NCI-H1048 (cell line): ENCODE data around the gene MTG1.
"Not testable (repeated sequence)": the region's sequence is repeated elsewhere in the genome, so short reads cannot be mapped to it uniquely, and the experiment has no call there.

ENCODE experiments used
- DNase-seq: peaks from one replicate; lab custom pipeline; 2025; lab: John Stamatoyannopoulos, UW

MTG1 gene

DNA sequence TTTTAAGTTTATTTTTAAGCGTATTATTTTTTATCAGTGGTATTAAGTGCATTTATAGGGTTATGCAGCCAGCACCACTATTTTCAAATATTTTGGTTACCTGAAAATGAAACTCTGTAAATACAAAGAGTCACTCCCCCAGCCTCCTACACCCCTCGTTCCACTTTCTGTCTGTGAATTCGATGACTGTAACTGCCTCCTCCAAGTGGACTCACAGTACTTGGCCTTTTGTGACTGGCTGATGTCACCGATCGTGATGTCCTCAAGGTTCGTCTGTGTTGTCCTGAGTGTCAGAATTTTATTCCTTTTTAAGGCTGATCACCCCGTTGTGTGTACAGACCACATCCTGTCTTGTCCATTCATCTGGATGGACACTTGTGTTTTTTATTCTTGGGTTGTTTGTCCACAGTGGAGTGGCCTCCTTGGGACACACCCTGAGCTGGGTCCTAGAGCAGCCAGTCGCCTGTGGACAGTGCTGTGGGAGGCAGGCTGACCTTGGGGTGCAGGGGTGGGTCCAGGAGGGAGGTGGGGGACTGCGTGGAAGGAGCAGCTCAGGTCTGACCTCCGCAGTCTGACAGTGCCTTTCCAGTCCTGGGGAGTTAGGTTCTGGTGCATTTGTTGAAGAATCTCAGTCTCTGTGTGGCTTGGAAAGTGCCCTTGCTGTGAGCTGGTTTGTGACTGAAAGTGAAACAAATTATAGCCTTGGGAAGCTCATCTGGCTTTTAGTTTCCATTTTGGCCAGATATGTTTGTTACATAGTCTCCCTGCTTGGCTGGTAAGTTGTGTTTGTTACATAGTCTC is 6.9 kb downstream of the MTG1 start:
- DNase-seq: no peak

DNA sequence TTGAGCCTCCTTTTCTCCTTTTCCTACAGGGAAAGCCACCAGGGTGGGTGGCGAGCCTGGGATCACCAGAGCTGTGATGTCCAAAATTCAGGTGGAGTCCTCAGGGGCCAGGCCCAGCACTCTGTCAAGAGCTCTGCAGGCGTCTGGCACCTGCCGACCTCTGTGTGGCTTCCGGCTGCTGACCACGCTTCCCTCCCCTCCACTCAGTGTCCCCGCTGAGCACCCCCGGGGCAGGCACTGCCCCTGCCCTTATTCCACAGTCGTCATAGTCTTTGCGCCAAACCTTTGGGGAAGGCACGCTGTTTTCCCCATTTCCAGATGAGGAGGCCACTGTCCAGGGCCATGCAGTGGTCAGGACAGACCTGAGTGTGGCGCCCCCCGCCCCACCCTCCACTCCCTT is 7.5 kb downstream of the MTG1 start:
- DNase-seq: no peak

DNA sequence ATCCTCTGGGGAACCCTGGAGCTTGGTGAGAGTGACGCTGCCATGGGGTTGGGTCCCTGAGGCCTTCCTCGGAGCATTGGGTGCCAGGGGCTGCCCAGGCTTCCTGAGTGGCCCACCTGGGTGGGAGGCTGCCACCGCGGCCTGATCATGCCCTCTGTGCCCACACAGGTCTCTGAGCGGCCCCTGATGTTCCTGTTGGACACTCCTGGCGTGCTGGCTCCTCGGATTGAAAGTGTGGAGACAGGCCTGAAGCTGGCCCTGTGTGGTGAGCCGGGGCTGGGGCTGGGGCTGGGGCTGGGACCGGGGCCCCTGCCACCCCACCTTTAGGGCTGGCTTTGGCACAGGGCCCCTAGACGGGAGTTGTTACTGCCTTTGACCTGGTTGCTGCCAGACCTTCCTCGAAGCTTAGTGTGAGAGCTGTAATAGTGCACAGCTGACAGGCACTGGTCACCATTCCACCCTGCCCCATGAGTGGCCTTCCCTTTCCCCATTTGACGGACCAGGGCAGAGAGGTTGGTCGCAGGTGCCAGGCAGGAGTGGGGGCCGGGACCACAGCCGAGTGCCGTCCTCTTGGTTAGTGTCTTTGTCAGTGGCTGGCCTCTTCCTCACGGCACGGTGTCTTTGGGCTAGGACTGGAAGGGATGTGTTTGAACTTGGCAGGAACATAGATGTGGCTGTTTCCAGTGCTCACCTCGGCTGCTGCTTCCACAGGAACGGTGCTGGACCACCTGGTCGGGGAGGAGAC is 8.2 kb downstream of the MTG1 start:
- DNase-seq: no peak

GRCh38 chr10:133403359-133403758 is 9.4 kb downstream of the MTG1 start:
- no peak for DNase-seq

GRCh38 chr10:133403784-133404183 is 9.8 kb downstream of the MTG1 start:
- no peak for DNase-seq

DNA sequence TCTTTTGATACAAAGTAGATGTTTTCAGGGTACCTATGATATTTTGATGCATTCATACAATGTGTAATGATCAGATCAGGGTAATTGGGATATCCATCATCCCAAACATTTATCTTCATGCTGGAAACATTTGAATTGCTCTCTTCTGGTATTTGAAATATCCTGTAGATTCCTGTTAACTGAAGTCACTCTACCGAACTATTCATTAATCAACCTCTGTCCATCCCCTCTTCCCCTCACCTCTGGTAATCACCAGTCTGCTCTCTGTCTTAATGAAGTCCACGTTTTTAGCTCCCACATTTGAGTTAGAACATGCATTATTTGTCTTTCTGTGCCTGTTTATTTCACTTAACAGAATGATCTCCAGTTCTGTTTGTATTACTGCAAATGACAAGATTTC is 11.3 kb downstream of the MTG1 start:
- DNase-seq: no peak

DNA sequence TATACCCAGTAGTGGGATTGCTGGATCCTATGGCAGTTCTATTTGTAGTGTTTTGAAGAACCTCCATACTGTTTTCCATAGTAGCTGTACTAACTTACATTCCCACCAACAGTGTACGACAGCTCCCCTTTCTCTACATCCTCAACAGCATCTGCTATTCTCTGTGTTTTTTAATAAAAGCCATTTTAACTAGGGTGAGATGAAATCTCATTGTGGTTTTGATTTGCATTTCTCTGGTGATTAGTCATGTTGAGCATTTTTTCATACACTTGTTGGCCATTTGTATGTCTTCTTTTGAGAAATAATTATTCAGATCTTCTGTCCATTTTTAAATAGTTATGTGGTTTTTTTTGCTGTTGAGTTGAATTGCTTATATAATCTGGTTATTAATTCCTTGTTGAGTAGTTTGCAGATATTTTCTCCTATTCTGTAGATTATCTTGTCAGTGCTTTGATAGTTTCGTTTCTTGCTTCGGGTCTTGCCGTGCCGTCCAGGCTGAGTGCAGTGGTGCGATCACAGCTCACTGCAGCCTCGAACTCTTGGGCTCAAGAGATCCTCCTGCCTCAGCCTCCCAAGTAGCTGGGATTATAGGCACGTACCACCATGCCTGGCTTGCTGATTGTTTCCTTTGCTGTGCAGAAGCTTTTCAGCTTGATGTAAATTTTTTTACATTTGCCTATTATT is 12.0 kb downstream of the MTG1 start:
- no peak for DNase-seq

- DNase-seq: no peak
Observed at GRCh38 chr10:133411523-133412380, 17.8 kb downstream of the MTG1 start.

DNA sequence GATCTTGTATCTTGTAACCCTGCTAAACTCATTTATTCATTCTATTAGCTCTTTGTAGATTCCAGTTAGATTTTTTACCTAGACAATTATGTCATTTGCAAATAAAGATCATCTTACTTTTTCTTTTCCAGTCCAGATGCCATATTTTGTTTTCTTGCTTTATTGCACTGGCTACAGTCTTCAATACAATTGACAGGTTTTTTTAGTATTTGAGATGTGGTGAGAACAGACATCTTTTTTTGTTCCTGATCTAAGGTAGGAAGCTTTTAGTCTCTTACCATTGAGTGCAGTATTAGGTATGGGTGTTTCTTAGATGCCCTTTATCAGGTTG is 18.4 kb downstream of the MTG1 start:
- no peak for DNase-seq

- DNase-seq: not testable (repeated sequence)
Observed at GRCh38 chr10:133414401-133414800, 20.4 kb downstream of the MTG1 start.

DNA sequence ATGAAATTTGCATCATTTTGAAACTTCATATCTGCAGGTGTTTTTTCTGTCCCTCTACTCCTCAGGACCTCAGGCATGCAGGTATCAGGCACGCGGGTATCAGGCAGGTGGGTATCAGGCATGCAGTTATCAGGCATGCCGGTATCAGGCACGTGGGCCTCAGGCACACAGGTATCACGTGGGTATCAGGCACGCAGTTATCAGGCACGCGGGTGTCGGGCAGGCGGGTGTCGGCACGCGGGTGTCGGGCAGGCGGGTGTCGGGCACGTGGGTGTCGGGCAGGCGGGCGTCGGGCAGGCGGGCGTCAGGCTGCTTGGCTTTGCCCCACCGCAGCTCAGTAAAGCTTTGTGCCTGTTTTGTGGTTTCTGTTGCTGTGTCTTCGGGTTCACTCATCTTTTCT is 21.8 kb downstream of the MTG1 start:
- no peak for DNase-seq

- no peak for DNase-seq
Observed at GRCh38 chr10:133418289-133418993, 24.5 kb downstream of the MTG1 start.

DNA sequence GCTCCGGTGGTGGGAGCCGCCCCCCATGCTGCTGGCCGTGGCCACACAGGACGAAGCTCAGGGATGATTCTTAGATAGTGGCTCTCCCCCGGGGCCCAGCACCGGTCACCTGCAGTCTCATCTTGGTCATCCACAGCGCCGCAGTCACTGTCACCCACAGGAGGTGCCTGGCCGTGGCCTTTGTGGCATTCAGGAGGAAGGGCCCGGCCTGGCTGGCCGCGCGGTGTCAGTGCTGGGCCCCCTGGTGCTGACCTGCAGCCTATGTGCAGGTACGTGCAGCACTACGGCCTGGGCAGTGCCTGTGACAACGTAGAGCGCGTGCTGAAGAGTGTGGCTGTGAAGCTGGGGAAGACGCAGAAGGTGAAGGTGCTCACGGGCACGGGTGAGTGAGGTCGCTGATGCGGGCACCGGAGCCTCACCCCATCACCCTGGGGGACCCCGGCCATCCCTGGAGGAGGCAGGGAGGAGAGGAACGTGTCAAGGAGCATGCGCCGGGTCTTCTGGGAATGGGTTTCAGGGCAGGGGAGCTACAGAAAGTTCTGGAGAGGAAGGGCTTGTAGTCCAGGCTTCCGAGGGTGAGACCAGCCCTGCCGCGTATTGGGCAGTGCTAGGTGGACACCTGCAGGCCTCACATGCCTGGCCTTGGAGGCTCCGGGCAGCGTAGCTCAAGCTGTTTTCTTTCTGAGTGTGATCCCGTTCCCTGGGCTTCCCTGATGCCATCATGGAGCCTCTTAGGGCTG is 25.4 kb downstream of the MTG1 start:
- no peak for DNase-seq

- no peak for DNase-seq
Observed at GRCh38 chr10:133420028-133420427, 26.1 kb downstream of the MTG1 start.

GRCh38 chr10:133420579-133420978 is 26.6 kb downstream of the MTG1 start:
- no peak for DNase-seq

GRCh38 chr10:133421336-133422222 is 27.6 kb downstream of the MTG1 start:
- no peak for DNase-seq

- no peak for DNase-seq
Observed at GRCh38 chr10:133422223-133422806, 28.4 kb downstream of the MTG1 start.

GRCh38 chr10:133422807-133423771 is 29.1 kb downstream of the MTG1 start:
- DNase-seq: no peak
